ENCODE data around the gene MUSK. TPM values are rescaled to one million over a fixed set of nuclear protein-coding genes. Genes with fewer than 3 reads are reported as not detected.

MUSK gene
- total RNA-seq, 2 experiments from 2014 or later = not detected

DNA sequence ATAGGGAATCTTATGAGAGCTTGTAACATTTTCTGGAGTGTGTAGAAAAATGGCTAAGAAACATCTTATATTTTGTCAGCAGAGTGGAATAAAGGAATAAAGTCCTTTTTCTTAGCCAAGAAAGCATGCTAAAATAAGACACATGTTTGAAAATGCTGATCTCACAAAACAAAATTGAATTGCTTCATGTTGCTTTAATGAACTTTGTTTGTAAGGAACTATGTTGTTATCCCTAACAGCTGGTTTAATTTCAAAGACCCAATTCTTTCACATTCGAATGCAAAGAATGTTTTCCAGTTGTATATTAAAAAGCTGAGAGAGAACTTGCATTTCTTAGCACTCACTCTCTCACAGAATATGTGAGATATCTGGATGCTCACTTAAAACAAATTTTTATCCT lies 107.6 kb downstream of the MUSK start:
- POLR2A ChIA-PET = no interaction called here

DNA sequence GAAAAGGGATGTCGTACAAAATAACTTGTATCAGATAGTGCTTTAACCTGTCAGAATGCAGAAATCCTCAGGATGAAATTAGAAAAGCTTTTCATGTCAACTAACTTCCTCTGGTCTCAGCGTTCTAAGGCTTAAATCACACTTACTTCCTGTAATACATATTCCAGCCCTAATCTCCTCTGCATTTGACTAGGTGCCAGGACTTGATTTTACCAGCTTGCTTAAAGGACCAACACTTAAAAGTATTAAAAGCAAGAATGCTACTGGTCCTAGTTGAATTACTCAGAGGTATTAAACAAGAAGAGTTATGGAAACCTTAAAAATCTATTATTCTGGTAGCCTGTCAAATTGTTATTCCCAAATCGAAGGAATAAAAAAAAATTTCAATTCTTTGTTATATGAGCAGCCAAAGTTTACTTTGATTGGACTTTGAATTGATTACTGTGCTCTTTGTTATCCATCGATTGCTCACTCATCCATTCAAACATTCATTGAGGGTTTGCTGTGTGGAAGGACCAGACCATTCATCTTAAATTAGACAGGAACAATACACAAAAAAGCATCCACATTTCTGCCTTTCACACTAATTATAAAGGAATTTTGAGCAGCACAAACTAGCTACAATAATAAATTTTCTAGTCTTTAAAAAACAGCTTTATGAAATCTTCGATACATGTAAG lies 108.7 kb downstream of the MUSK start:
- H3K4me3 Mint-ChIP-seq = no peak overlapping the region
- intact Hi-C loops (cut with micrococcal nuclease) = no loop called here
- H3K9me3 Mint-ChIP-seq = no peaks in the 10 kb centered on the region
- no peaks in the 10 kb centered on the region for H3K4me1 Mint-ChIP-seq (ENCODE audit: low read depth)
- H3K27ac Mint-ChIP-seq = no peak overlapping the region
- TF ChIP-seq, protein P1, sequence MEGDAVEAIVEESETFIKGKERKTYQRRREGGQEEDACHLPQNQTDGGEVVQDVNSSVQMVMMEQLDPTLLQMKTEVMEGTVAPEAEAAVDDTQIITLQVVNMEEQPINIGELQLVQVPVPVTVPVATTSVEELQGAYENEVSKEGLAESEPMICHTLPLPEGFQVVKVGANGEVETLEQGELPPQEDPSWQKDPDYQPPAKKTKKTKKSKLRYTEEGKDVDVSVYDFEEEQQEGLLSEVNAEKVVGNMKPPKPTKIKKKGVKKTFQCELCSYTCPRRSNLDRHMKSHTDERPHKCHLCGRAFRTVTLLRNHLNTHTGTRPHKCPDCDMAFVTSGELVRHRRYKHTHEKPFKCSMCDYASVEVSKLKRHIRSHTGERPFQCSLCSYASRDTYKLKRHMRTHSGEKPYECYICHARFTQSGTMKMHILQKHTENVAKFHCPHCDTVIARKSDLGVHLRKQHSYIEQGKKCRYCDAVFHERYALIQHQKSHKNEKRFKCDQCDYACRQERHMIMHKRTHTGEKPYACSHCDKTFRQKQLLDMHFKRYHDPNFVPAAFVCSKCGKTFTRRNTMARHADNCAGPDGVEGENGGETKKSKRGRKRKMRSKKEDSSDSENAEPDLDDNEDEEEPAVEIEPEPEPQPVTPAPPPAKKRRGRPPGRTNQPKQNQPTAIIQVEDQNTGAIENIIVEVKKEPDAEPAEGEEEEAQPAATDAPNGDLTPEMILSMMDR (IDR thresholded peaks at IDR 0.05) = no peak
- POLR2A ChIA-PET = no interaction called here
- no peak for ATAC-seq
- no peaks in the 10 kb centered on the region for H3K36me3 Mint-ChIP-seq (ENCODE audit: low read depth)
- DNase-seq = no peak
- CTCF ChIA-PET = no interaction called here
- no peaks in the 10 kb centered on the region for H3K27me3 Mint-ChIP-seq

More for the DNA sequence above, 107.6 kb downstream of the MUSK start:
- Mint-ChIP-seq H3K4me1 (ENCODE audit: low read depth) (no peaks in the 10 kb centered on the region), H3K36me3 (ENCODE audit: low read depth) (no peaks in the 10 kb centered on the region), H3K27me3 (no peaks in the 10 kb centered on the region), H3K9me3 (no peaks in the 10 kb centered on the region), H3K4me3 (no peak overlapping the region), H3K27ac (no peak overlapping the region)
- intact Hi-C loops (cut with micrococcal nuclease) = no loop called here
- CTCF ChIA-PET = no interaction called here
- DNase-seq (no peak), ATAC-seq (no peak)
- TF ChIP-seq, protein P1 (IDR thresholded peaks at IDR 0.05) = no peak

DNA sequence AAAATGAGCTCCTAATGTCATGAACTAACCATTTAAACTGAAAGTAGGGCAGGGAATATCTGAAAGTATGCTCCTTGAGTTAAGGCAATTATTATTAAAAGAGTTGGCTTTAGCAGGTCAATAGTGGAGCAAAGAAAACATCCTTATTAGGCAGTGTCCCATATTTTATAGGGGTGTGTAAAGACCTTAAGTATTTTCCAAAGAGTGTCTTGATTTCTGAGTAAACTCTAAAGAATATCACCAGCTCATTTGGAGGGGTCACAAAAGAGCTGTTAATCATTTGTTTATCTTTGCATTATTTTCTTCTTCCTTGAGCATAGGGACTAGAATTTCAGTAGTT lies 109.3 kb downstream of the MUSK start:
- no peaks in the 10 kb centered on the region for H3K27me3 Mint-ChIP-seq

DNA sequence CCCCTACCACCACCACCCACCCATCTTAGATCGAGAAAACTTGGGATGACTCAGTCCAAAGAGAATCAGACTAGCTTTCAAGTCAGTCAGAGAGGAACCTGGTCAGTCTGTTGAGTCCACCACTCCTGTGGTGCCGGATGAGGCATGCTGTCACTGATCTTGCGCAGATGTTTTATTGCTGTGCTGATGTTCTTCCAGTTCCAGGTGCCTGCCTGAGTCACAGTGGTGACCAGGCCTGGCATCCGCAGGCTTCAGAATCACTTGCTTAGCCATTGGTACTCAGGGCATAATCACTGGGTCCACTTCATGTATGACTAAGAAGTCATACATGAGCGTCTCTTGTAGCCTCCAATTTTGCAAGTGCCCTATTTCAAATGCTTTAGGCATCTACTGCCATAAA lies 114.1 kb downstream of the MUSK start:
- Mint-ChIP-seq H3K4me3 (no peak overlapping the region), H3K4me1 (ENCODE audit: low read depth) (no peaks in the 10 kb centered on the region), H3K36me3 (ENCODE audit: low read depth) (no peaks in the 10 kb centered on the region), H3K27me3 (no peaks in the 10 kb centered on the region), H3K9me3 (no peaks in the 10 kb centered on the region), H3K27ac (no peak overlapping the region)
- TF ChIP-seq, protein P1 (IDR thresholded peaks at IDR 0.05) = no peak
- CTCF ChIA-PET = no interaction called here
- ATAC-seq (no peak), DNase-seq (no peak)
- POLR2A ChIA-PET = no interaction called here
- intact Hi-C loops (cut with micrococcal nuclease) = no loop called here

More for the DNA sequence above, 109.3 kb downstream of the MUSK start:
- ATAC-seq = no peak
- no peaks in the 10 kb centered on the region for H3K9me3 Mint-ChIP-seq
- H3K27ac Mint-ChIP-seq = no peak overlapping the region
- TF ChIP-seq, protein P1 (IDR thresholded peaks at IDR 0.05) = no peak
- ChIA-PET POLR2A (no interaction called here), CTCF (no interaction called here)
- DNase-seq = no peak
- H3K36me3 Mint-ChIP-seq (ENCODE audit: low read depth) = no peaks in the 10 kb centered on the region
- intact Hi-C loops (cut with micrococcal nuclease) = no loop called here
- no peaks in the 10 kb centered on the region for H3K4me1 Mint-ChIP-seq (ENCODE audit: low read depth)
- no peak overlapping the region for H3K4me3 Mint-ChIP-seq

DNA sequence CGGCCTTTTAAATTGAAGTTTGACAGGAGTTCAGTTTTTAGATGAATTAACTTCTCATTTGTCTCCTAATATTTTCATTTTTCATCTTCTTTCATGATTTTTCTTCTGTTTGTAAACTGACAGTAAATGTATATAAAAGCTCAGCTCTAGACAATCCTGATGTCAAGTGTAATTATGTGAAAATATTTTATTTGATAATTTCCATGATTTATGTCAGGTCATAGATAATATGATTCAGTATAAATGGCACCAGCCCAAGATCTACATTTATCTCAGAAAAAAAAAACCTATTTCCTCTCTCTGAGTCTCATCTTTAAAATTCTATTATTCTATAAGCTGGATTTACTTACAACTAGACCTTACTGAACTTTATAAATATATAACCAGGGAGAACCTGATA lies 115.7 kb downstream of the MUSK start:
- Mint-ChIP-seq H3K4me1 (ENCODE audit: low read depth) (no peaks in the 10 kb centered on the region), H3K9me3 (no peaks in the 10 kb centered on the region), H3K4me3 (no peak overlapping the region), H3K27me3 (no peaks in the 10 kb centered on the region), H3K36me3 (ENCODE audit: low read depth) (no peaks in the 10 kb centered on the region), H3K27ac (no peak overlapping the region)
- POLR2A ChIA-PET = interaction anchor here (0.5 kb wide), 1 partner anchor 110 kb away, joined by 3 read pairs; no protein-coding TSS in a partner anchor
- CTCF ChIA-PET = interaction anchor here (1.8 kb wide), 1 partner anchor 17 kb away, joined by 3 read pairs; no protein-coding TSS in a partner anchor
- DNase-seq (no peak), ATAC-seq (no peak)
- intact Hi-C loops (cut with micrococcal nuclease) = no loop called here
- TF ChIP-seq, protein P1 (IDR thresholded peaks at IDR 0.05) = no peak

Data from activated CD8-positive, alpha-beta T cell treated with anti-CD3 and anti-CD28 coated beads for 36 hours (primary cell).